ENCODE data around the gene ENO3. TPM values are rescaled to one million over a fixed set of nuclear protein-coding genes. Genes with fewer than 3 reads are reported as not detected.

Gene ENO3
- total RNA-seq, 1 donor from 2014 or later = 7.3 TPM

DNA sequence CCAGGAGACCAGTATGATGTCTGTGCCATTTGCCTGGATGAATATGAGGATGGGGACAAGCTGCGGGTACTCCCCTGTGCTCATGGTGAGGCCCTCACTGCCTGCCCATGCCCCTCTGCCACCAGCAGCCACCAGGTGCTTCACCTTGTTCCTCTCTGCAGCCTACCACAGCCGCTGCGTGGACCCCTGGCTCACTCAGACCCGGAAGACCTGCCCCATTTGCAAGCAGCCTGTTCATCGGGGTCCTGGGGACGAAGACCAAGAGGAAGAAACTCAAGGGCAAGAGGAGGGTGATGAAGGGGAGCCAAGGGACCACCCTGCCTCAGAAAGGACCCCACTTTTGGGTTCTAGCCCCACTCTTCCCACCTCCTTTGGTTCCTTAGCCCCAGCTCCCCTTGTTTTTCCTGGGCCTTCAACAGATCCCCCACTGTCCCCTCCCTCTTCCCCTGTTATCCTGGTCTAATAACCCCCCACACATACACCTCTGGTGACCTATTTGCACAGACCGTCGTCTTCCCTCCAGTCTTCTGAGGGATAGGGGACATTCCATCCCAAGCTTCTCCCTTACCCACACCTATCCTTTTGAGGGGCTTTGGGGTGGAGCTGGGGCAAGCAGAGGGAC is 6.3 kb upstream of the ENO3 start:
- Mint-ChIP-seq H3K27ac (ENCODE audit: unreplicated experiment) (peak overlapping the region; percentile 25), H3K4me3 (ENCODE audit: unreplicated experiment) (peak overlapping the region; percentile 96), H3K9me3 (ENCODE audit: unreplicated experiment) (no peaks in the 10 kb centered on the region), H3K36me3 (ENCODE audit: low read depth, unreplicated experiment) (peaks cover 33% of the 10 kb centered on the region), H3K27me3 (ENCODE audit: unreplicated experiment) (peaks cover 25% of the 10 kb centered on the region), H3K4me1 (ENCODE audit: unreplicated experiment) (peaks cover 41% of the 10 kb centered on the region)
- TF ChIP-seq, protein P1, sequence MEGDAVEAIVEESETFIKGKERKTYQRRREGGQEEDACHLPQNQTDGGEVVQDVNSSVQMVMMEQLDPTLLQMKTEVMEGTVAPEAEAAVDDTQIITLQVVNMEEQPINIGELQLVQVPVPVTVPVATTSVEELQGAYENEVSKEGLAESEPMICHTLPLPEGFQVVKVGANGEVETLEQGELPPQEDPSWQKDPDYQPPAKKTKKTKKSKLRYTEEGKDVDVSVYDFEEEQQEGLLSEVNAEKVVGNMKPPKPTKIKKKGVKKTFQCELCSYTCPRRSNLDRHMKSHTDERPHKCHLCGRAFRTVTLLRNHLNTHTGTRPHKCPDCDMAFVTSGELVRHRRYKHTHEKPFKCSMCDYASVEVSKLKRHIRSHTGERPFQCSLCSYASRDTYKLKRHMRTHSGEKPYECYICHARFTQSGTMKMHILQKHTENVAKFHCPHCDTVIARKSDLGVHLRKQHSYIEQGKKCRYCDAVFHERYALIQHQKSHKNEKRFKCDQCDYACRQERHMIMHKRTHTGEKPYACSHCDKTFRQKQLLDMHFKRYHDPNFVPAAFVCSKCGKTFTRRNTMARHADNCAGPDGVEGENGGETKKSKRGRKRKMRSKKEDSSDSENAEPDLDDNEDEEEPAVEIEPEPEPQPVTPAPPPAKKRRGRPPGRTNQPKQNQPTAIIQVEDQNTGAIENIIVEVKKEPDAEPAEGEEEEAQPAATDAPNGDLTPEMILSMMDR (IDR thresholded peaks at IDR 0.05; ENCODE audit: unreplicated experiment) = no peak
- DNase-seq (ENCODE audit: low spot score) = no peak

- H3K36me3 Mint-ChIP-seq (ENCODE audit: low read depth, unreplicated experiment) = peaks cover 33% of the 10 kb centered on the region
- DNase-seq (ENCODE audit: low spot score) = no peak
- H3K4me3 Mint-ChIP-seq (ENCODE audit: unreplicated experiment) = peak overlapping the region; percentile 96
- H3K27me3 Mint-ChIP-seq (ENCODE audit: unreplicated experiment) = peaks cover 22% of the 10 kb centered on the region
- H3K4me1 Mint-ChIP-seq (ENCODE audit: unreplicated experiment) = peaks cover 38% of the 10 kb centered on the region
- peak overlapping the region; percentile 48 for H3K27ac Mint-ChIP-seq (ENCODE audit: unreplicated experiment)
- TF ChIP-seq, protein P1 (IDR thresholded peaks at IDR 0.05; ENCODE audit: unreplicated experiment) = no peak
- H3K9me3 Mint-ChIP-seq (ENCODE audit: unreplicated experiment) = no peaks in the 10 kb centered on the region
Measured at GRCh38 chr17:4945176-4945943, 5.6 kb upstream of the ENO3 start.

GRCh38 chr17:4945944-4946280 is 5.0 kb upstream of the ENO3 start:
- Mint-ChIP-seq H3K27ac (ENCODE audit: unreplicated experiment) (peak overlapping the region; percentile 91), H3K36me3 (ENCODE audit: low read depth, unreplicated experiment) (peaks cover 33% of the 10 kb centered on the region), H3K9me3 (ENCODE audit: unreplicated experiment) (no peaks in the 10 kb centered on the region), H3K27me3 (ENCODE audit: unreplicated experiment) (peaks cover 25% of the 10 kb centered on the region), H3K4me1 (ENCODE audit: unreplicated experiment) (peaks cover 42% of the 10 kb centered on the region), H3K4me3 (ENCODE audit: unreplicated experiment) (peak overlapping the region; percentile 96)
- no peak for DNase-seq (ENCODE audit: low spot score)
- TF ChIP-seq, protein P1 (IDR thresholded peaks at IDR 0.05; ENCODE audit: unreplicated experiment) = no peak

DNA sequence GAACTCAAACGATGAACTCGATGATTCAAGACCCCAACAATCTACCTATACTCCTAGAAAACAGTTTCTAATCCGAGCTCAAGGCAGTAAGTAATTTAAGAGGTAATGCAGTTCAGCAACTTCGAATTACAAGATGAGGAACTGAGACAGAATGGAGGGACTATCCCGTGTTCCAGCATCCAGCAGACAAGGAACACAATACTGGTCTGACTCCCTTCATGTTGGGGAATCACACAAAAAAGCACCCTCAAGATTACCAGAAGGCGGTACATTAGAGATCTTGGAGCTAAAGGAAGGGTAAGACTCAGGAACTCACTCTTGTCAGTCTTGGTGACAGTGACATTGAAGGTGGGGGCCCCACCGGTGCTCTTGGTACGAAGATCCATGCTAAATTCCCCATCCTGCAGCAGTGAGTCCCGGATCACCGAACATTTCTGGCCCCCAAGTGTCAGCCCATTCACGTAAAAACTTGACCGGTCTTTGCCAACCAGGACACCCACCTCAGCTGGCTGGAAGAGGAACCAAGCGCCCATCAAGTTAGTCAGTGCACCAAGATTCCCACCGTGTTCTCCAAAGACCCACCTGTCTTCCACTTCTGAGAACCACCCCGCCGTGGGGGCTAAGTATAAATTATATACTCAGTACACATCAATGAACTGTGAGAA is 4.5 kb upstream of the ENO3 start:
- H3K4me3 Mint-ChIP-seq (ENCODE audit: unreplicated experiment) = peak overlapping the region; percentile 96
- peak overlapping the region; percentile 91 for H3K27ac Mint-ChIP-seq (ENCODE audit: unreplicated experiment)
- H3K36me3 Mint-ChIP-seq (ENCODE audit: low read depth, unreplicated experiment) = peaks cover 28% of the 10 kb centered on the region
- DNase-seq (ENCODE audit: low spot score) = no peak
- peaks cover 30% of the 10 kb centered on the region for H3K27me3 Mint-ChIP-seq (ENCODE audit: unreplicated experiment)
- TF ChIP-seq, protein P1 (IDR thresholded peaks at IDR 0.05; ENCODE audit: unreplicated experiment) = no peak
- H3K4me1 Mint-ChIP-seq (ENCODE audit: unreplicated experiment) = peaks cover 42% of the 10 kb centered on the region
- H3K9me3 Mint-ChIP-seq (ENCODE audit: unreplicated experiment) = no peaks in the 10 kb centered on the region
